Naive B cell (primary cell): ENCODE results near the gene GPR34. TPM values are rescaled to one million over a fixed set of nuclear protein-coding genes. Genes with fewer than 3 reads are reported as not detected.
A peak's percentile ranks its signal among the peaks of the same experiment; 100 is the strongest.
"Not testable (repeated sequence)": the region's sequence is repeated elsewhere in the genome, so short reads cannot be mapped to it uniquely, and the experiment has no call there.

ENCODE experiments used
- ATAC-seq, 2 donors: fragments of 150-1000 bp; cut with Tn5 transposase; 2 replicates each; pipeline ENCODE4 v1.10.0; 2021; ENCODE audit warnings: low read depth in 2 of 2, mild to moderate bottlenecking in 2 of 2, moderate library complexity in 2 of 2
- DNase-seq: peaks from one replicate; pipeline ENCODE4 v3.0.0; 2022
- H3K27ac Mint-ChIP-seq, 6 donors: one replicate each; pipeline ENCODE4 v1.8.0; 2020 to 2022; ENCODE audit warnings: mild to moderate bottlenecking in 6 of 6, mixed read lengths in 6 of 6, moderate library complexity in 5 of 6, inconsistent platforms in 2 of 6
- H3K27me3 Mint-ChIP-seq, 3 donors: one replicate each; pipeline ENCODE4 v1.8.0; 2021 to 2022; ENCODE audit warnings: mixed read lengths in 3 of 3, mild to moderate bottlenecking in 1 of 3
- H3K36me3 Mint-ChIP-seq, 2 donors: one replicate each; pipeline ENCODE4 v1.8.0; 2020 to 2022; ENCODE audit warnings: mixed read lengths in 2 of 2, inconsistent platforms in 1 of 2, mild to moderate bottlenecking in 1 of 2
- H3K4me1 Mint-ChIP-seq, 3 donors: one replicate each; pipeline ENCODE4 v1.8.0; 2020 to 2022; ENCODE audit warnings: mixed read lengths in 3 of 3, inconsistent platforms in 1 of 3, mild to moderate bottlenecking in 1 of 3, moderate library complexity in 1 of 3
- H3K4me3 Mint-ChIP-seq, 8 donors: one replicate each; pipeline ENCODE4 v1.8.0; 2020 to 2022; ENCODE audit warnings: mild to moderate bottlenecking in 8 of 8, mixed read lengths in 8 of 8, moderate library complexity in 8 of 8, inconsistent platforms in 2 of 8
- H3K9me3 Mint-ChIP-seq, 7 donors: one replicate each; pipeline ENCODE4 v1.8.0; 2020 to 2022; ENCODE audit warnings: mixed read lengths in 7 of 7, mild to moderate bottlenecking in 5 of 7, inconsistent platforms in 2 of 7, moderate library complexity in 1 of 7
- polyA plus RNA-seq, 6 donors: library from polyadenylated mRNA; unstranded; fragments of 300-500 nt; fragmentation: Illumina TruSeq; gene quantifications; one replicate each; pipeline ENCODE4 v1.2.3, GENCODE V29; 2021; ENCODE audit warnings: low read depth in 6 of 6

Gene GPR34, protein sequence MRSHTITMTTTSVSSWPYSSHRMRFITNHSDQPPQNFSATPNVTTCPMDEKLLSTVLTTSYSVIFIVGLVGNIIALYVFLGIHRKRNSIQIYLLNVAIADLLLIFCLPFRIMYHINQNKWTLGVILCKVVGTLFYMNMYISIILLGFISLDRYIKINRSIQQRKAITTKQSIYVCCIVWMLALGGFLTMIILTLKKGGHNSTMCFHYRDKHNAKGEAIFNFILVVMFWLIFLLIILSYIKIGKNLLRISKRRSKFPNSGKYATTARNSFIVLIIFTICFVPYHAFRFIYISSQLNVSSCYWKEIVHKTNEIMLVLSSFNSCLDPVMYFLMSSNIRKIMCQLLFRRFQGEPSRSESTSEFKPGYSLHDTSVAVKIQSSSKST
- polyA plus RNA-seq: under 1 TPM in 2 of 6 donors, not detected in 4; 0.16 to 0.39 TPM

DNA sequence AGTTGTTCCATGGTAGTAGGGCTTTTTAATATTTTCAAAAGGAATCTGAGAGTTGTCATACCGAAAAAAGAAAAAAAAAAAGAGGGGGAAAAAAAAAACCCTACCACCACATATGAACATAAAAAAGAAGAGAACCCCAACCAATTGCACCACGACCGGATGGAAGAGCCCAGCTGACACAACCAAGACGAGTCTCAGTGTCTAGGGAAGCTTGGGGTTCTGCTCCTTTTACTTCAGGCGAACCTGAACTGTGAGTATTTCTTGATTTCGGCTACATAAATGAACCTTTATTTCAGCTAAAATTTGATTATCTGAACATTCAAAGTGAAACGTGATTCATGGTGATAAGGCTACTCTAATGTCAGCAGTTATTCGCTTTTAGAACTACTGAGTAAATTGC is at the start of gene GPR34:
TSS of gene GPR34 (plus strand) at position 139 of the 400 bp plus-strand sequence. CDS start 6,661 bp downstream, outside the sequence.
- no peaks in the 10 kb centered on the region for H3K9me3 Mint-ChIP-seq
- no peaks in the 10 kb centered on the region for H3K36me3 Mint-ChIP-seq
- no peaks in the 10 kb centered on the region for H3K27me3 Mint-ChIP-seq
- H3K4me1 Mint-ChIP-seq: peaks cover 24 to 54% (median 28%) of the 10 kb centered on the region in 3 donors
- DNase-seq: no peak
- peak within 1 kb of the TSS in 3 of 8 donors; percentile 21 to 66 (median 63) for H3K4me3 Mint-ChIP-seq
- ATAC-seq: no peak
- peak within 1 kb of the TSS in 1 of 6 donors; percentile 83 for H3K27ac Mint-ChIP-seq

GRCh38 chrX:41646201-41646600 is 42.6 kb upstream of the GPR34 start:
- not testable (repeated sequence) for DNase-seq, H3K27me3 Mint-ChIP-seq, ATAC-seq, H3K4me1 Mint-ChIP-seq, H3K4me3 Mint-ChIP-seq, H3K27ac Mint-ChIP-seq
- Mint-ChIP-seq H3K36me3 (peaks cover 20 to 23% of the 10 kb centered on the region in 2 donors), H3K9me3 (peaks cover 6 to 50% (median 39%) of the 10 kb centered on the region in 7 donors)

- peaks cover 5 to 18% (median 15%) of the 10 kb centered on the region in 7 donors for H3K9me3 Mint-ChIP-seq
- ATAC-seq (no peak), DNase-seq (no peak)
- H3K27me3 Mint-ChIP-seq: no peaks in the 10 kb centered on the region
- peaks cover 36 to 41% of the 10 kb centered on the region in 2 donors for H3K36me3 Mint-ChIP-seq
- peaks cover 4 to 9% (median 7%) of the 10 kb centered on the region in 3 donors for H3K4me1 Mint-ChIP-seq
- peak overlapping the region in 1 of 6 donors; percentile 30 for H3K27ac Mint-ChIP-seq
- no peak overlapping the region for H3K4me3 Mint-ChIP-seq
Observed at GRCh38 chrX:41653125-41653524, 35.6 kb upstream of the GPR34 start.

- Mint-ChIP-seq H3K4me1 (peaks cover 4 to 17% (median 7%) of the 10 kb centered on the region in 3 donors), H3K4me3 (no peak overlapping the region), H3K27ac (no peak overlapping the region), H3K36me3 (peaks cover 33 to 45% of the 10 kb centered on the region in 2 donors), H3K9me3 (peaks cover 0 to 5% (median 2%) of the 10 kb centered on the region in 7 donors), H3K27me3 (peaks cover 0 to 8% (median 0%) of the 10 kb centered on the region in 3 donors)
- ATAC-seq (no peak), DNase-seq (no peak)
Observed at GRCh38 chrX:41655101-41655500, 33.7 kb upstream of the GPR34 start.

DNA sequence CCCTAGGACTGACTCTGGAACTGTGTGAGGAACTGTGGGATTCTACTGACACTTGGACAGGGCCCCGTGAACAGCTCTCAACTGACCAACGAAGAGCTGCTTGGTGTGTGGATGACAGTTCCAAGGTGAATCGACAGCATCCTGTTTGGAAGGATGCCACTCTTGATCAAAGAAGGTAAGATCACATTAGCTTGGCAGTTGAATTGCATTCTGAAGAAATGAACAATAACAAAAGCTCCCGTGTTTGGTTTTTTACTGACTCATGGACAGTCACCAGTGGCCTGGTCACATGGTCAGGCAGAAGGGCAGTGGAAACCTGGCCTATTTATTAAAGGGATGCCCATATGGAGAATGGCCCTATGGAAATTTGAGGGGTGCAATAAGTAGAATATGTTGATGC is 33.1 kb upstream of the GPR34 start:
- H3K27me3 Mint-ChIP-seq: peaks cover 0 to 8% (median 0%) of the 10 kb centered on the region in 3 donors
- DNase-seq: no peak

GRCh38 chrX:41661366-41662095 is 27.2 kb upstream of the GPR34 start:
- no peak for DNase-seq
- Mint-ChIP-seq H3K4me3 (no peak overlapping the region), H3K27ac (peak overlapping the region in 1 of 6 donors; percentile 72), H3K9me3 (no peaks in the 10 kb centered on the region), H3K36me3 (peaks cover 13 to 17% of the 10 kb centered on the region in 2 donors), H3K4me1 (peaks cover 5 to 11% (median 7%) of the 10 kb centered on the region in 3 donors), H3K27me3 (peaks cover 0 to 8% (median 0%) of the 10 kb centered on the region in 3 donors)
- ATAC-seq: no peak

More for the DNA sequence above, 33.1 kb upstream of the GPR34 start:
- Mint-ChIP-seq H3K36me3 (peaks cover 33 to 45% of the 10 kb centered on the region in 2 donors), H3K9me3 (peaks cover 0 to 5% (median 0%) of the 10 kb centered on the region in 7 donors), H3K4me1 (peaks cover 4 to 17% (median 7%) of the 10 kb centered on the region in 3 donors), H3K4me3 (no peak overlapping the region), H3K27ac (no peak overlapping the region)
- no peak for ATAC-seq

GRCh38 chrX:41664375-41664901 is 24.3 kb upstream of the GPR34 start:
- no peaks in the 10 kb centered on the region for H3K9me3 Mint-ChIP-seq
- no peaks in the 10 kb centered on the region for H3K27me3 Mint-ChIP-seq
- H3K36me3 Mint-ChIP-seq: peaks cover 0 to 7% of the 10 kb centered on the region in 2 donors
- no peak overlapping the region for H3K27ac Mint-ChIP-seq
- ATAC-seq (no peak), DNase-seq (no peak)
- no peak overlapping the region for H3K4me3 Mint-ChIP-seq
- H3K4me1 Mint-ChIP-seq: peaks cover 4 to 7% (median 5%) of the 10 kb centered on the region in 3 donors

DNA sequence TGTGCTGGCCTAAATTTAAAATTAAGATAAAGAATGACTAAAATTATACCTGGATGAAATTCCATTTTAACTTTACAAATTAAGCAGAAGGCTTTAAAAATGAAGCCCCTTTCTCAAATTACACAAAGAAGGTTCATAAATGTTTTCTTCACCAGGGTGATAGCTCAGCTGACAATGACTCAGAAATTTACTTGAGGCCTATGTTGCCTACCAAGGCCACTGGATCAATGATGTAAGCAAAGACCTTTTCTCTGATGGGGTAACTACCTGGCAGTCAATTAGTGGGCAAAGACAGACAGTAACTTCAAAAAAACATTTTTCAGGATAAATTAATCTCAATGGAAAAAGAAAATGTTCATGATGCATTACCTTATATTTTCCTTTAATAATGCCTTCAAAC is 23.9 kb upstream of the GPR34 start:
- no peaks in the 10 kb centered on the region for H3K9me3 Mint-ChIP-seq
- peaks cover 4 to 7% (median 5%) of the 10 kb centered on the region in 3 donors for H3K4me1 Mint-ChIP-seq
- no peaks in the 10 kb centered on the region for H3K27me3 Mint-ChIP-seq
- no peak overlapping the region for H3K4me3 Mint-ChIP-seq
- no peak for ATAC-seq
- DNase-seq: no peak
- H3K27ac Mint-ChIP-seq: no peak overlapping the region
- H3K36me3 Mint-ChIP-seq: peaks cover 0 to 7% of the 10 kb centered on the region in 2 donors

- Mint-ChIP-seq H3K27me3 (no peaks in the 10 kb centered on the region), H3K36me3 (peaks cover 0 to 7% of the 10 kb centered on the region in 2 donors), H3K9me3 (no peaks in the 10 kb centered on the region), H3K27ac (peak overlapping the region in 1 of 6 donors; percentile 56), H3K4me3 (no peak overlapping the region), H3K4me1 (peaks cover 4 to 10% (median 5%) of the 10 kb centered on the region in 3 donors)
- DNase-seq (no peak), ATAC-seq (no peak)
Observed at GRCh38 chrX:41665686-41666085, 23.1 kb upstream of the GPR34 start.

GRCh38 chrX:41666251-41666650 is 22.5 kb upstream of the GPR34 start:
- H3K9me3 Mint-ChIP-seq: no peaks in the 10 kb centered on the region
- H3K27ac Mint-ChIP-seq: no peak overlapping the region
- peaks cover 0 to 7% of the 10 kb centered on the region in 2 donors for H3K36me3 Mint-ChIP-seq
- peaks cover 4 to 10% (median 5%) of the 10 kb centered on the region in 3 donors for H3K4me1 Mint-ChIP-seq
- ATAC-seq (no peak), DNase-seq (no peak)
- H3K27me3 Mint-ChIP-seq: no peaks in the 10 kb centered on the region
- H3K4me3 Mint-ChIP-seq: no peak overlapping the region

- H3K9me3 Mint-ChIP-seq: no peaks in the 10 kb centered on the region
- H3K27me3 Mint-ChIP-seq: no peaks in the 10 kb centered on the region
- peaks cover 4 to 10% (median 9%) of the 10 kb centered on the region in 3 donors for H3K4me1 Mint-ChIP-seq
- H3K4me3 Mint-ChIP-seq: no peak overlapping the region
- H3K36me3 Mint-ChIP-seq: no peaks in the 10 kb centered on the region
- no peak for DNase-seq
- ATAC-seq: no peak
- no peak overlapping the region for H3K27ac Mint-ChIP-seq
Observed at GRCh38 chrX:41667631-41668030, 21.1 kb upstream of the GPR34 start.

DNA sequence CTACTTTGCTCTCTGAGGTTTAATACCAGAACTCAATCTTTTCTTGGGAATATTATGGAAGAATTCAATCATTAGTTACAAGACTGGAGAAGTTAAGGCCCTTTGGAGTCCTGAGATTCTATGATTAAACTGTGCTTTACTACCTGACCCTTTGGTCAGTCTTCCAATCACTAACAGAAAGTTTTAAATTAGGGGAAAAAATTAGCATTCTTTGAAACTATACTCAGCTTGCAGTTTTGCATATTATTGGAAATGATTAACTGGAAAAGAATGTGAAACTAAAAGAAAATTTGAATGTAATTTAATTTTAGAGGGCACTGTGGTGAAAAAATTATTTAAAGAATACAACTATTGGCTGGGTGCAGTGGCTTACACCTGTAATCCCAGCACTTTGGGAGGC is 18.7 kb upstream of the GPR34 start:
- no peaks in the 10 kb centered on the region for H3K27me3 Mint-ChIP-seq
- peak overlapping the region in 1 of 8 donors; percentile 2 for H3K4me3 Mint-ChIP-seq
- no peaks in the 10 kb centered on the region for H3K36me3 Mint-ChIP-seq
- H3K27ac Mint-ChIP-seq: no peak overlapping the region
- DNase-seq: no peak
- H3K4me1 Mint-ChIP-seq: peaks cover 4 to 10% (median 9%) of the 10 kb centered on the region in 3 donors
- H3K9me3 Mint-ChIP-seq: peaks cover 0 to 1% (median 0%) of the 10 kb centered on the region in 7 donors
- ATAC-seq: no peak

- no peak overlapping the region for H3K27ac Mint-ChIP-seq
- H3K4me1 Mint-ChIP-seq: peaks cover 0 to 6% (median 5%) of the 10 kb centered on the region in 3 donors
- H3K4me3 Mint-ChIP-seq: no peak overlapping the region
- H3K36me3 Mint-ChIP-seq: no peaks in the 10 kb centered on the region
- H3K27me3 Mint-ChIP-seq: no peaks in the 10 kb centered on the region
- no peak for ATAC-seq
- DNase-seq: no peak
- peaks cover 0 to 1% (median 0%) of the 10 kb centered on the region in 7 donors for H3K9me3 Mint-ChIP-seq
Observed at GRCh38 chrX:41671082-41671481, 17.7 kb upstream of the GPR34 start.
